ENCODE results near the gene PLPP1.

GRCh38 chr5:55480781-55481180, 54.0 kb downstream of the PLPP1 start:
- TF ChIP-seq CTCF (IDR thresholded peaks at IDR 0.05; ENCODE audit: low read depth, low read length) (no peak), POLR2A (IDR thresholded peaks at IDR 0.05; ENCODE audit: extremely low read depth, insufficient read length) (no peak)

Measured in NB4 (cell line).